DMS153 (cell line): ENCODE results near the gene PTTG2.

Experiments
- DNase-seq: peaks from one replicate; lab custom pipeline; 2025; lab: John Stamatoyannopoulos, UW

The PTTG2 gene

GRCh38 chr4:38009949-38010348 is 49.8 kb downstream of the PTTG2 start:
- no peak for DNase-seq
